WTC11 (cell line): ENCODE data around the gene SPINT2. TPM values are rescaled to one million over a fixed set of nuclear protein-coding genes. Genes with fewer than 3 reads are reported as not detected.

Source experiments
- ATAC-seq: fragments of 200-7000 bp; cut with Tn5 transposase; 2 replicates; pipeline ENCODE4 v1.10.0; 2021; ENCODE audit warnings: mild to moderate bottlenecking, moderate library complexity
- CTCF ChIA-PET: fragments of 300-600 bp; sonication (Branson Sonifier 250); formaldehyde crosslinking; loops from one replicate; lab custom pipeline; 2021; ENCODE audit warnings: antibody characterized with exemption; lab: Charles Lee
- POLR2A ChIA-PET: fragments of 350-600 bp; sonication (Branson Sonifier 250); formaldehyde crosslinking; loops from one replicate; lab custom pipeline; 2021; ENCODE audit warnings: antibody characterized with exemption; lab: Charles Lee
- DNase-seq: peaks from one replicate; pipeline ENCODE4 v3.0.0; 2021; ENCODE audit warnings: low spot score
- H3K27ac Mint-ChIP-seq: 2 replicates; pipeline ENCODE4 v1.8.0; 2021; ENCODE audit warnings: mixed read lengths
- H3K27me3 Mint-ChIP-seq: 2 replicates; pipeline ENCODE4 v1.8.0; 2021; ENCODE audit warnings: low read depth, mild to moderate bottlenecking, moderate library complexity, mixed read lengths
- H3K36me3 Mint-ChIP-seq: 2 replicates; pipeline ENCODE4 v1.8.0; 2021; ENCODE audit warnings: mixed read lengths
- H3K4me1 Mint-ChIP-seq: 2 replicates; pipeline ENCODE4 v1.8.0; 2022; ENCODE audit warnings: mixed read lengths
- H3K4me3 Mint-ChIP-seq: 2 replicates; pipeline ENCODE4 v1.8.0; 2021; ENCODE audit warnings: mild to moderate bottlenecking, moderate library complexity, mixed read lengths
- H3K9me3 Mint-ChIP-seq: 2 replicates; pipeline ENCODE4 v1.8.0; 2021; ENCODE audit warnings: mixed read lengths
- CDX4 ChIP-seq: fragments of 250-450 bp; sonication (Bioruptor Pico); IDR thresholded peaks from 2 replicates; pipeline ENCODE4 v1.9.0; 2021; ENCODE audit warnings: moderate library complexity, mild to moderate bottlenecking, inconsistent platforms, borderline replicate concordance
- CREB1 ChIP-seq: sonication (generic); formaldehyde crosslinking; IDR thresholded peaks from 2 replicates; pipeline ENCODE4 v1.8.0; 2023; ENCODE audit warnings: mild to moderate bottlenecking, missing genetic modification reagents
- FOXP4 ChIP-seq: sonication (generic); formaldehyde crosslinking; IDR thresholded peaks from 2 replicates; pipeline ENCODE4 v1.8.0; 2022; ENCODE audit warnings: mild to moderate bottlenecking, missing genetic modification reagents
- GABPB1 ChIP-seq: sonication (generic); formaldehyde crosslinking; IDR thresholded peaks from 2 replicates; pipeline ENCODE4 v1.8.1; 2023; ENCODE audit warnings: mild to moderate bottlenecking, missing genetic modification reagents
- KAT7 ChIP-seq: sonication (generic); formaldehyde crosslinking; IDR thresholded peaks from 2 replicates; pipeline ENCODE4 v1.8.1; 2023; ENCODE audit warnings: missing genetic modification reagents, mild to moderate bottlenecking, borderline replicate concordance
- NR3C1 ChIP-seq: sonication (generic); formaldehyde crosslinking; conservative IDR thresholded peaks from 2 replicates; pipeline ENCODE4 v1.8.1; 2023; ENCODE audit warnings: low read depth, mild to moderate bottlenecking, missing genetic modification reagents
- PREB ChIP-seq: sonication (generic); formaldehyde crosslinking; IDR thresholded peaks from 2 replicates; pipeline ENCODE4 v1.8.1; 2022; ENCODE audit warnings: mild to moderate bottlenecking, missing genetic modification reagents, moderate library complexity, borderline replicate concordance
- RORB ChIP-seq: fragments of 250-450 bp; sonication (Bioruptor Pico); IDR thresholded peaks from 2 replicates; pipeline ENCODE4 v1.9.0; 2021; ENCODE audit warnings: mild to moderate bottlenecking
- SOX15 ChIP-seq: fragments of 250-450 bp; sonication (Bioruptor Pico); IDR thresholded peaks from 2 replicates; pipeline ENCODE4 v1.9.0; 2021; ENCODE audit warnings: mild to moderate bottlenecking
- TEAD1 ChIP-seq: sonication (generic); formaldehyde crosslinking; IDR thresholded peaks from 2 replicates; pipeline ENCODE4 v1.8.0; 2022; ENCODE audit warnings: mild to moderate bottlenecking, missing genetic modification reagents
- TEAD4 ChIP-seq: sonication (generic); formaldehyde crosslinking; IDR thresholded peaks from 2 replicates; pipeline ENCODE4 v1.8.0; 2022; ENCODE audit warnings: mild to moderate bottlenecking, missing genetic modification reagents
- ZNF281 ChIP-seq: sonication (generic); formaldehyde crosslinking; IDR thresholded peaks from 2 replicates; pipeline ENCODE4 v1.8.0; 2023; ENCODE audit warnings: mild to moderate bottlenecking, missing genetic modification reagents
- ZNF396 ChIP-seq: fragments of 250-450 bp; sonication (Bioruptor Pico); IDR thresholded peaks from 2 replicates; pipeline ENCODE4 v1.8.0; 2021; ENCODE audit warnings: mild to moderate bottlenecking, moderate library complexity, borderline replicate concordance
- ZNF671 ChIP-seq: fragments of 250-450 bp; sonication (Bioruptor Pico); IDR thresholded peaks from 2 replicates; pipeline ENCODE4 v1.8.0; 2021; ENCODE audit warnings: mild to moderate bottlenecking
- total RNA-seq: library from RNA; stranded (reverse); gene quantifications from 3 replicates; pipeline ENCODE4 v1.2.3, GENCODE V29; 2021
- TF ChIP-seq, protein P1 (sequence below): sonication (generic); formaldehyde crosslinking; IDR thresholded peaks from 2 replicates; pipeline ENCODE4 v1.8.0; 2023; ENCODE audit warnings: missing genetic modification reagents, mild to moderate bottlenecking, borderline replicate concordance
- TF ChIP-seq, protein P2 (sequence below): sonication (generic); formaldehyde crosslinking; conservative IDR thresholded peaks from 2 replicates; pipeline ENCODE4 v1.8.1; 2022; ENCODE audit warnings: mild to moderate bottlenecking, missing genetic modification reagents
- TF ChIP-seq, protein P3 (sequence below): sonication (generic); formaldehyde crosslinking; IDR thresholded peaks from 2 replicates; pipeline ENCODE4 v1.8.1; 2022; ENCODE audit warnings: low read depth, missing genetic modification reagents, borderline replicate concordance
- TF ChIP-seq, protein P4 (sequence below): sonication (generic); formaldehyde crosslinking; IDR thresholded peaks from 2 replicates; pipeline ENCODE4 v1.8.1; 2022; ENCODE audit warnings: low read depth, mild to moderate bottlenecking, moderate library complexity, missing genetic modification reagents, borderline replicate concordance
- TF ChIP-seq, protein P5 (sequence below): fragments of 250-450 bp; sonication (Bioruptor Pico); IDR thresholded peaks from 2 replicates; pipeline ENCODE4 v1.9.0; 2021; ENCODE audit warnings: mild to moderate bottlenecking

SPINT2 gene
- total RNA-seq, 1 experiment from 2014 or later, result 335 TPM

DNA sequence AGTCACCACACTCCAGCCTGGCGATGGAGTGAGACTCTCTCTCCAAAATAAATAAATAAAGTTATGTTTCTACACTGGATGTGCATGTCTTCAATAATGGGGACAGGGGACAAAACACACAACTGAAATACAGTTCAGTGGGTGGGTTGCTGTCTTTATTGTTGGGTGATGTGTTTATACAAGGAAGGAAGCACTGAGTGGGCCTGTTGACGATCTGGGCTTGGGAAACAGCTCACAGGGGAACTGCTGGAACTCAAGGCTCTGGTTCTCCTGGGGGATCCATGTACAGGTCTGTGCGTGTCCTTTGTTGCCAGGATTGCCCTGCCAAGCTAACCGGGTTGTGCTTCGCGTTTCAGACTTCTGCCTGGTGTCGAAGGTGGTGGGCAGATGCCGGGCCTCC, 18.9 kb downstream of the SPINT2 start:
- Mint-ChIP-seq H3K27me3 (no peaks in the 10 kb centered on the region), H3K4me1 (0 out of 2 replicates have a peak, but pooled peaks cover 4% of the 10 kb centered on the region), H3K9me3 (no peaks in the 10 kb centered on the region), H3K27ac (peak overlapping the region; percentile 54; the same call in 1 of the 2 replicates), H3K36me3 (peaks cover 33% of the 10 kb centered on the region), H3K4me3 (no peak overlapping the region)
- POLR2A ChIA-PET, result no interaction called here
- ATAC-seq, result no peak
- CTCF ChIA-PET, result interaction anchor here (1.5 kb wide), 1 partner anchor 13 kb away, joined by 5 read pairs; no protein-coding TSS in a partner anchor
- no peak for DNase-seq
- TF ChIP-seq, protein P1, sequence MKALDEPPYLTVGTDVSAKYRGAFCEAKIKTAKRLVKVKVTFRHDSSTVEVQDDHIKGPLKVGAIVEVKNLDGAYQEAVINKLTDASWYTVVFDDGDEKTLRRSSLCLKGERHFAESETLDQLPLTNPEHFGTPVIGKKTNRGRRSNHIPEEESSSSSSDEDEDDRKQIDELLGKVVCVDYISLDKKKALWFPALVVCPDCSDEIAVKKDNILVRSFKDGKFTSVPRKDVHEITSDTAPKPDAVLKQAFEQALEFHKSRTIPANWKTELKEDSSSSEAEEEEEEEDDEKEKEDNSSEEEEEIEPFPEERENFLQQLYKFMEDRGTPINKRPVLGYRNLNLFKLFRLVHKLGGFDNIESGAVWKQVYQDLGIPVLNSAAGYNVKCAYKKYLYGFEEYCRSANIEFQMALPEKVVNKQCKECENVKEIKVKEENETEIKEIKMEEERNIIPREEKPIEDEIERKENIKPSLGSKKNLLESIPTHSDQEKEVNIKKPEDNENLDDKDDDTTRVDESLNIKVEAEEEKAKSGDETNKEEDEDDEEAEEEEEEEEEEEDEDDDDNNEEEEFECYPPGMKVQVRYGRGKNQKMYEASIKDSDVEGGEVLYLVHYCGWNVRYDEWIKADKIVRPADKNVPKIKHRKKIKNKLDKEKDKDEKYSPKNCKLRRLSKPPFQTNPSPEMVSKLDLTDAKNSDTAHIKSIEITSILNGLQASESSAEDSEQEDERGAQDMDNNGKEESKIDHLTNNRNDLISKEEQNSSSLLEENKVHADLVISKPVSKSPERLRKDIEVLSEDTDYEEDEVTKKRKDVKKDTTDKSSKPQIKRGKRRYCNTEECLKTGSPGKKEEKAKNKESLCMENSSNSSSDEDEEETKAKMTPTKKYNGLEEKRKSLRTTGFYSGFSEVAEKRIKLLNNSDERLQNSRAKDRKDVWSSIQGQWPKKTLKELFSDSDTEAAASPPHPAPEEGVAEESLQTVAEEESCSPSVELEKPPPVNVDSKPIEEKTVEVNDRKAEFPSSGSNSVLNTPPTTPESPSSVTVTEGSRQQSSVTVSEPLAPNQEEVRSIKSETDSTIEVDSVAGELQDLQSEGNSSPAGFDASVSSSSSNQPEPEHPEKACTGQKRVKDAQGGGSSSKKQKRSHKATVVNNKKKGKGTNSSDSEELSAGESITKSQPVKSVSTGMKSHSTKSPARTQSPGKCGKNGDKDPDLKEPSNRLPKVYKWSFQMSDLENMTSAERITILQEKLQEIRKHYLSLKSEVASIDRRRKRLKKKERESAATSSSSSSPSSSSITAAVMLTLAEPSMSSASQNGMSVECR (CRISPR knock-in tag), result no peak
- TF ChIP-seq NR3C1 (CRISPR knock-in tag), result no peak
- TF ChIP-seq, protein P2, sequence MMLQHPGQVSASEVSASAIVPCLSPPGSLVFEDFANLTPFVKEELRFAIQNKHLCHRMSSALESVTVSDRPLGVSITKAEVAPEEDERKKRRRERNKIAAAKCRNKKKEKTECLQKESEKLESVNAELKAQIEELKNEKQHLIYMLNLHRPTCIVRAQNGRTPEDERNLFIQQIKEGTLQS, result no peak
- no peak for TF ChIP-seq CREB1 (CRISPR knock-in tag)
- no peak for TF ChIP-seq KAT7
- no peak for TF ChIP-seq TEAD4 (CRISPR knock-in tag)
- TF ChIP-seq SOX15 (CRISPR knock-in tag), result no peak
- no peak for TF ChIP-seq FOXP4 (CRISPR knock-in tag)
- TF ChIP-seq PREB (CRISPR knock-in tag), result no peak
- TF ChIP-seq, protein P3, sequence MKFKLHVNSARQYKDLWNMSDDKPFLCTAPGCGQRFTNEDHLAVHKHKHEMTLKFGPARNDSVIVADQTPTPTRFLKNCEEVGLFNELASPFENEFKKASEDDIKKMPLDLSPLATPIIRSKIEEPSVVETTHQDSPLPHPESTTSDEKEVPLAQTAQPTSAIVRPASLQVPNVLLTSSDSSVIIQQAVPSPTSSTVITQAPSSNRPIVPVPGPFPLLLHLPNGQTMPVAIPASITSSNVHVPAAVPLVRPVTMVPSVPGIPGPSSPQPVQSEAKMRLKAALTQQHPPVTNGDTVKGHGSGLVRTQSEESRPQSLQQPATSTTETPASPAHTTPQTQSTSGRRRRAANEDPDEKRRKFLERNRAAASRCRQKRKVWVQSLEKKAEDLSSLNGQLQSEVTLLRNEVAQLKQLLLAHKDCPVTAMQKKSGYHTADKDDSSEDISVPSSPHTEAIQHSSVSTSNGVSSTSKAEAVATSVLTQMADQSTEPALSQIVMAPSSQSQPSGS (CRISPR knock-in tag), result no peak
- TF ChIP-seq, protein P4, sequence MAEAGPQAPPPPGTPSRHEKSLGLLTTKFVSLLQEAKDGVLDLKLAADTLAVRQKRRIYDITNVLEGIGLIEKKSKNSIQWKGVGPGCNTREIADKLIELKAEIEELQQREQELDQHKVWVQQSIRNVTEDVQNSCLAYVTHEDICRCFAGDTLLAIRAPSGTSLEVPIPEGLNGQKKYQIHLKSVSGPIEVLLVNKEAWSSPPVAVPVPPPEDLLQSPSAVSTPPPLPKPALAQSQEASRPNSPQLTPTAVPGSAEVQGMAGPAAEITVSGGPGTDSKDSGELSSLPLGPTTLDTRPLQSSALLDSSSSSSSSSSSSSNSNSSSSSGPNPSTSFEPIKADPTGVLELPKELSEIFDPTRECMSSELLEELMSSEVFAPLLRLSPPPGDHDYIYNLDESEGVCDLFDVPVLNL (CRISPR knock-in tag), result no peak
- no peak for TF ChIP-seq TEAD1 (CRISPR knock-in tag)
- no peak for TF ChIP-seq ZNF281
- no peak for TF ChIP-seq ZNF671 (CRISPR knock-in tag)
- TF ChIP-seq CDX4 (CRISPR knock-in tag), result no peak
- no peak for TF ChIP-seq ZNF396 (CRISPR knock-in tag)
- TF ChIP-seq, protein P5, sequence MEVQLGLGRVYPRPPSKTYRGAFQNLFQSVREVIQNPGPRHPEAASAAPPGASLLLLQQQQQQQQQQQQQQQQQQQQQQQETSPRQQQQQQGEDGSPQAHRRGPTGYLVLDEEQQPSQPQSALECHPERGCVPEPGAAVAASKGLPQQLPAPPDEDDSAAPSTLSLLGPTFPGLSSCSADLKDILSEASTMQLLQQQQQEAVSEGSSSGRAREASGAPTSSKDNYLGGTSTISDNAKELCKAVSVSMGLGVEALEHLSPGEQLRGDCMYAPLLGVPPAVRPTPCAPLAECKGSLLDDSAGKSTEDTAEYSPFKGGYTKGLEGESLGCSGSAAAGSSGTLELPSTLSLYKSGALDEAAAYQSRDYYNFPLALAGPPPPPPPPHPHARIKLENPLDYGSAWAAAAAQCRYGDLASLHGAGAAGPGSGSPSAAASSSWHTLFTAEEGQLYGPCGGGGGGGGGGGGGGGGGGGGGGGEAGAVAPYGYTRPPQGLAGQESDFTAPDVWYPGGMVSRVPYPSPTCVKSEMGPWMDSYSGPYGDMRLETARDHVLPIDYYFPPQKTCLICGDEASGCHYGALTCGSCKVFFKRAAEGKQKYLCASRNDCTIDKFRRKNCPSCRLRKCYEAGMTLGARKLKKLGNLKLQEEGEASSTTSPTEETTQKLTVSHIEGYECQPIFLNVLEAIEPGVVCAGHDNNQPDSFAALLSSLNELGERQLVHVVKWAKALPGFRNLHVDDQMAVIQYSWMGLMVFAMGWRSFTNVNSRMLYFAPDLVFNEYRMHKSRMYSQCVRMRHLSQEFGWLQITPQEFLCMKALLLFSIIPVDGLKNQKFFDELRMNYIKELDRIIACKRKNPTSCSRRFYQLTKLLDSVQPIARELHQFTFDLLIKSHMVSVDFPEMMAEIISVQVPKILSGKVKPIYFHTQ, result no peak
- no peak for TF ChIP-seq RORB
- no peak for TF ChIP-seq GABPB1 (CRISPR knock-in tag)
